Ovary (tissue), 3 donors: ENCODE data around the gene AFF2.

ENCODE experiments used
- CTCF ChIP-seq, 3 donors: fragments of 450-650 bp in 2 of 3; fragments of 200-600 bp in 1 of 3; IDR thresholded peaks; one replicate each; pipeline versions ENCODE4 v1.5.1 to v1.8.0; 2016 to 2022; ENCODE audit warnings: antibody characterized with exemption in 3 of 3, mild to moderate bottlenecking in 1 of 3
- POLR2A ChIP-seq: fragments of 450-650 bp; IDR thresholded peaks from one replicate; pipeline ENCODE4 v1.6.1; 2017; ENCODE audit warnings: antibody characterized with exemption, mild to moderate bottlenecking, moderate library complexity
- donor health status: DM: no; HTN: no; CAD: no.

GRCh38 chrX:148672517-148672916 is 172.1 kb downstream of the AFF2 start:
- TF ChIP-seq CTCF (IDR thresholded peaks at IDR 0.05) (no peak), POLR2A (no peak)
